Measurements from ENCODE around the gene PIAS3. TPM values are rescaled to one million over a fixed set of nuclear protein-coding genes. Genes with fewer than 3 reads are reported as not detected.
"Not testable (repeated sequence)": the region's sequence is repeated elsewhere in the genome, so short reads cannot be mapped to it uniquely, and the experiment has no call there.

Gene PIAS3
- total and polyA plus RNA-seq, 4 experiments from 2014 or later = 8.8 to 33.6 (median 24.1) TPM

DNA sequence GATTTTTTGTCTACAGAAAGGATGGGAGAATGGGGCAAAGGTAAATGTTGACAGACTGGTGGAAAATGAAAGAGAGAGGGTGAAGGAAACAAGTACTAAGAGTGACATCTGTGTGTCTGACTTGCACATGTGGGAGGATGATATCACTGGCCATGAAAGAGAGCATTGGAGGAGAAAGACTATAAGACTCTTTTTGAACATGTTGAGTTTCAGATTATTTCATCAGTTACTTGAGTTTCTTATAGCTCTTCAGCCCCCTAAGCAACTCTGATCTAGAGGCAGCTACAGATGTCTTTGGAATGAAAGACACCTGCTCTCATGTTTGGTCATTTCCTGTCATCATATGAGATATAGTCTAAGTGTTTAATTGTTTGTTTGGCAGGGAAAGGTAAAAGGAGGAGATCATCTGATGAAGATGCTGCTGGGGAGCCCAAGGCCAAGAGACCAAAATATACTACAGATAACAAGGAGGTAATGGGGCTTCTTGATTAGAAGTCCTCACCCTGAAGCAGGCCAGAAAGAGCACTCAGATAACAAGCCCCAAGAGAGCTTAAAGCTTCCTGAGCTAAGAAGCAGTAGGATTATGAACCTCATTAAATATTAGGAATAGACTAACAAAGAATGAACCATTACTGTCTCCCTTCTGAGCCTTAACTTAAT is 30.4 kb downstream of the PIAS3 start:
- H3K36me3 ChIP-seq (ENCODE audit: insufficient read depth, low read length) = peaks cover 62% of the 10 kb centered on the region
- H3K4me3 ChIP-seq (ENCODE audit: low read length in 2 of 2) = no peak overlapping the region
- CTCF ChIA-PET (ENCODE audit: partially characterized antibody) = interaction anchor here (1.5 to 2.1 kb wide), 2 partner anchors 17 to 21 kb away, joined by 3 to 13 read pairs; partner anchors contain the start of gene NUDT17
- H3K27me3 Mint-ChIP-seq = no peaks in the 10 kb centered on the region
- H3K9me3 Mint-ChIP-seq = no peaks in the 10 kb centered on the region
- no peak for DNase-seq
- intact Hi-C loops (cut with micrococcal nuclease) = no loop called here
- no peak overlapping the region for H3K27ac ChIP-seq (ENCODE audit: low read depth, low read length)
- H3K36me3 Mint-ChIP-seq = peaks cover 61 to 80% of the 10 kb centered on the region in 2 donors
- H3K4me3 Mint-ChIP-seq = peak overlapping the region in 1 of 8 donors; percentile 15
- POLR2A ChIA-PET (ENCODE audit: partially characterized antibody) = interaction anchor here (1.4 to 5.7 kb wide), 2 partner anchors 12 to 30 kb away, joined by 3 to 58 read pairs; partner anchors contain the start of gene PIAS3
- no peaks in the 10 kb centered on the region for H3K9me3 ChIP-seq (ENCODE audit: control insufficient read depth in 1 of 2, low read length in 2 of 2)
- H3K27ac Mint-ChIP-seq = peak overlapping the region in 3 of 7 donors; percentile 22 to 60 (median 25)
- H3K4me1 ChIP-seq (ENCODE audit: insufficient read depth, low read length) = peaks cover 23% of the 10 kb centered on the region
- H3K4me1 Mint-ChIP-seq = peaks cover 17 to 34% (median 23%) of the 10 kb centered on the region in 4 donors
- H3K27me3 ChIP-seq (ENCODE audit: insufficient read depth, low read length) = no peaks in the 10 kb centered on the region

DNA sequence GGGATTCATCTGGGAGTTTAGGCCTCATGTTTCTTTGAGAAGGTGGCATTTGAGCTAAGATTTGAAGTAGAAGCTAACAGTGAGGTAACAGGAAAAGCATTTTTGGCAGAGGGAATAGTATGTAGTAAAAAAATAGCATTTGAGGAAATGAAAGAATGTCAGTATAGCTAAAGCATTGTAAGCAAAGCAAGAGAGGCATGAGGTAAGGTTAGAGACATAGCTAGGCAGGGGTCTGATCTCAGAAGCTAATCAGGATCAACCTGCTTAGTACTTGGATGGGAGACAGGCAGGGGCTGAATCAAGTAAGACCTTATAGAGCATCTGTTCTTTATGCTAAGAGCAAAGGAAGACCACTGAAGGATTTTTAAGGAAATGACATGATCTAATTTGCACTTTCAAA is 30.9 kb downstream of the PIAS3 start:
- no peak overlapping the region for H3K27ac ChIP-seq (ENCODE audit: low read depth, low read length)
- H3K9me3 ChIP-seq (ENCODE audit: control insufficient read depth in 1 of 2, low read length in 2 of 2) = no peaks in the 10 kb centered on the region
- H3K36me3 ChIP-seq (ENCODE audit: insufficient read depth, low read length) = peaks cover 57% of the 10 kb centered on the region
- Mint-ChIP-seq H3K4me3 (no peak overlapping the region), H3K4me1 (peaks cover 17 to 34% (median 23%) of the 10 kb centered on the region in 4 donors), H3K27ac (peak overlapping the region in 3 of 7 donors; percentile 22 to 60 (median 25)), H3K27me3 (no peaks in the 10 kb centered on the region), H3K36me3 (peaks cover 56 to 75% of the 10 kb centered on the region in 2 donors), H3K9me3 (no peaks in the 10 kb centered on the region)
- H3K27me3 ChIP-seq (ENCODE audit: insufficient read depth, low read length) = no peaks in the 10 kb centered on the region
- POLR2A ChIA-PET (ENCODE audit: partially characterized antibody) = interaction anchor here (0.7 to 5.7 kb wide), 3 partner anchors 13 to 99 kb away, joined by 3 to 58 read pairs (median 3); partner anchors contain the start of genes PIAS3 and RBM8A
- CTCF ChIA-PET (ENCODE audit: partially characterized antibody) = interaction anchor here (0.8 to 2.1 kb wide), 3 partner anchors 9 to 21 kb away, joined by 3 to 13 read pairs (median 3); partner anchors contain the start of gene NUDT17
- H3K4me3 ChIP-seq (ENCODE audit: low read length in 2 of 2) = no peak overlapping the region
- H3K4me1 ChIP-seq (ENCODE audit: insufficient read depth, low read length) = peaks cover 23% of the 10 kb centered on the region
- intact Hi-C loops (cut with micrococcal nuclease) = no loop called here
- DNase-seq = no peak

GRCh38 chr1:145826030-145826429 is 32.9 kb downstream of the PIAS3 start:
- peaks cover 44 to 59% of the 10 kb centered on the region in 2 donors for H3K36me3 Mint-ChIP-seq
- peaks cover 43% of the 10 kb centered on the region for H3K36me3 ChIP-seq (ENCODE audit: insufficient read depth, low read length)
- H3K4me3 Mint-ChIP-seq = peak overlapping the region; percentile 57 to 84 (median 65)
- intact Hi-C loops (cut with micrococcal nuclease) = no loop called here
- peaks cover 23% of the 10 kb centered on the region for H3K4me1 ChIP-seq (ENCODE audit: insufficient read depth, low read length)
- H3K4me1 Mint-ChIP-seq = peaks cover 17 to 34% (median 24%) of the 10 kb centered on the region in 4 donors
- no peak overlapping the region for H3K27ac ChIP-seq (ENCODE audit: low read depth, low read length)
- H3K27me3 Mint-ChIP-seq = no peaks in the 10 kb centered on the region
- H3K9me3 Mint-ChIP-seq = no peaks in the 10 kb centered on the region
- H3K27ac Mint-ChIP-seq = peak overlapping the region in 4 of 7 donors; percentile 25 to 82 (median 58)
- no peak overlapping the region for H3K4me3 ChIP-seq (ENCODE audit: low read length in 2 of 2)
- no peaks in the 10 kb centered on the region for H3K27me3 ChIP-seq (ENCODE audit: insufficient read depth, low read length)
- H3K9me3 ChIP-seq (ENCODE audit: control insufficient read depth in 1 of 2, low read length in 2 of 2) = no peaks in the 10 kb centered on the region
- DNase-seq = no peak
- POLR2A ChIA-PET (ENCODE audit: partially characterized antibody) = interaction anchor here (0.6 to 5.7 kb wide), 6 partner anchors 9 to 154 kb away, joined by 3 to 58 read pairs (median 9); partner anchors contain the start of genes NUDT17 and PIAS3
- CTCF ChIA-PET (ENCODE audit: partially characterized antibody) = interaction anchor here (1.0 to 3.7 kb wide), 2 partner anchors 20 to 105 kb away, joined by 4 to 31 read pairs; partner anchors contain the start of gene NUDT17

GRCh38 chr1:145824499-145824842 is 34.4 kb downstream of the PIAS3 start:
- POLR2A ChIA-PET (ENCODE audit: partially characterized antibody) = interaction anchor here (0.8 to 5.7 kb wide), 13 partner anchors 14 to 215 kb away, joined by 3 to 58 read pairs (median 9); partner anchors contain the start of genes ANKRD34A, LIX1L, NUDT17 and PIAS3
- CTCF ChIA-PET (ENCODE audit: partially characterized antibody) = interaction anchor here (1.0 to 3.7 kb wide), 3 partner anchors 21 to 194 kb away, joined by 3 to 31 read pairs (median 4); partner anchors contain the start of gene NUDT17

DNA sequence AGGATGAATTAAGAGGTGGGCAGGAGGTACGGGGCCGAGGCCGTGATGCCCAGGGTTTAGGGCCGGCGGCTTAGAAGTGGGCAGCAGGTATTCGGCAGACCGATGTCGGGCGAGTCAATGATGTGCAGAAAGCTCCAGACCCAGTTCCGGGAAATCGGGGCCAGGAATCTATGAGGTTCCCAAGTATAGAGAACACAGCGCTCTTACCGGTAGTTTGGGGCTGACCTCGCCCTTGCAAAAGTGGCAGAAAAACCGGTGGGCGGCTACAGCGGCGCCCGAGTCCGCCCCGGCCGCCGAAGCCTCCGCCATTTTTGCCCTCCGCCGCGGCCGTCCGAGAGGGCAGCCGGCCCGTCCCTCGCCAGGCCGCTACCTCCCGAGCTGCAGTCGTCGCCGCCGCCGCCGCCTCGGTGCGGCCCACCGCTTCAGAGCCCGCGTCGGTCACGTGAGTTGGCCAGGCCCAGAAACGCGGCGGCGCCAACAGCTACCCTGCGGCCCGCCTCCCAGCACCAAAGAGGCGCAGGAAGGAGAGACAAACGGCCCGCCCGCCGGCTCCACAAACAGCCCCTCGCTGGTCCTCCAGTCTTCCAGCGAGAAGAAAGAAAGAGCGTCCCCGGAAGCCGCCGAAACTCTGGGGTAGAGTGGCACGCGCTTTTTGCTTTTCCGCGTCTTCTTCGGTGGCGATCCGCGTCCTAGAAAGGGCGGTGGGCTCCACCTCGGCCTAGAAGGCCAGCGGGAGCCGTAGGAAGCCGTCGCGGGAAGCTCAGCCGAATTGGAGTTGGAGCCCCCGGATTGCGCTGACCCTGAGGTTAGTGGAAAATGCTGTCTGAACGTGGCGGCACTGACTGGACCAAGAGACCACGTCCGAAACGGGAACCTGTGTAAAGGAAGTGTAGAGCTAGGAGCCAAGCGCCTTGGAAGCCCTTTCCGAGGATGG is 35.0 kb downstream of the PIAS3 start, which contains the start of the genes POLR3C and RNF115:
POLR3C (plus strand) TSS at position 636 of the 934 bp plus-strand sequence. CDS start 1,577 bp downstream, outside the sequence.
RNF115 (minus strand) TSS at position 531 of the 934 bp plus-strand sequence; CDS start at position 309, 222 bp downstream.
- Mint-ChIP-seq H3K4me3 (peak within 1 kb of the TSS; percentile 97 to 99 (median 98)), H3K36me3 (peaks cover 29 to 39% of the 10 kb centered on the region in 2 donors), H3K9me3 (no peaks in the 10 kb centered on the region), H3K27ac (peak within 1 kb of the TSS; percentile 90 to 99 (median 97)), H3K4me1 (peaks cover 17 to 35% (median 24%) of the 10 kb centered on the region in 4 donors), H3K27me3 (no peaks in the 10 kb centered on the region)
- POLR2A ChIA-PET (ENCODE audit: partially characterized antibody) = interaction anchor here (0.8 to 5.7 kb wide), 14 partner anchors 15 to 215 kb away, joined by 3 to 58 read pairs (median 8); partner anchors contain the start of genes ANKRD34A, LIX1L, NUDT17 and PEX11B
- Histone ChIP-seq H3K4me1 (ENCODE audit: insufficient read depth, low read length) (peaks cover 23% of the 10 kb centered on the region), H3K9me3 (ENCODE audit: control insufficient read depth in 1 of 2, low read length in 2 of 2) (no peaks in the 10 kb centered on the region), H3K4me3 (ENCODE audit: low read length in 2 of 2) (peak within 1 kb of the TSS; percentile 93 to 100), H3K27me3 (ENCODE audit: insufficient read depth, low read length) (no peaks in the 10 kb centered on the region), H3K36me3 (ENCODE audit: insufficient read depth, low read length) (peaks cover 24% of the 10 kb centered on the region), H3K27ac (ENCODE audit: low read depth, low read length) (peak within 1 kb of the TSS; percentile 78)
- peak; percentile 84 to 92 (median 86) for DNase-seq
- CTCF ChIA-PET (ENCODE audit: partially characterized antibody) = interaction anchor here (1.0 to 3.7 kb wide), 3 partner anchors 22 to 195 kb away, joined by 3 to 31 read pairs (median 4); partner anchors contain the start of gene NUDT17
- intact Hi-C loops (cut with micrococcal nuclease) = loop anchor here (1.0 to 2.0 kb wide), 2 partner anchors 21 to 35 kb away; partner anchors contain the start of genes NUDT17 and PIAS3

More at GRCh38 chr1:145824499-145824842, 34.4 kb downstream of the PIAS3 start:
- Mint-ChIP-seq H3K9me3 (no peaks in the 10 kb centered on the region), H3K4me1 (peaks cover 17 to 36% (median 24%) of the 10 kb centered on the region in 4 donors), H3K27me3 (no peaks in the 10 kb centered on the region), H3K36me3 (peaks cover 35 to 45% of the 10 kb centered on the region in 2 donors), H3K27ac (peak overlapping the region; percentile 90 to 99 (median 97)), H3K4me3 (peak overlapping the region; percentile 97 to 99 (median 98))
- Histone ChIP-seq H3K9me3 (ENCODE audit: control insufficient read depth in 1 of 2, low read length in 2 of 2) (no peaks in the 10 kb centered on the region), H3K36me3 (ENCODE audit: insufficient read depth, low read length) (peaks cover 30% of the 10 kb centered on the region), H3K4me3 (ENCODE audit: low read length in 2 of 2) (peak overlapping the region; percentile 93 to 100), H3K27me3 (ENCODE audit: insufficient read depth, low read length) (no peaks in the 10 kb centered on the region), H3K4me1 (ENCODE audit: insufficient read depth, low read length) (peaks cover 23% of the 10 kb centered on the region), H3K27ac (ENCODE audit: low read depth, low read length) (peak overlapping the region; percentile 78)
- DNase-seq = no peak
- intact Hi-C loops (cut with micrococcal nuclease) = loop anchor here (1.0 to 2.0 kb wide), 2 partner anchors 20 to 35 kb away; partner anchors contain the start of genes NUDT17 and PIAS3

DNA sequence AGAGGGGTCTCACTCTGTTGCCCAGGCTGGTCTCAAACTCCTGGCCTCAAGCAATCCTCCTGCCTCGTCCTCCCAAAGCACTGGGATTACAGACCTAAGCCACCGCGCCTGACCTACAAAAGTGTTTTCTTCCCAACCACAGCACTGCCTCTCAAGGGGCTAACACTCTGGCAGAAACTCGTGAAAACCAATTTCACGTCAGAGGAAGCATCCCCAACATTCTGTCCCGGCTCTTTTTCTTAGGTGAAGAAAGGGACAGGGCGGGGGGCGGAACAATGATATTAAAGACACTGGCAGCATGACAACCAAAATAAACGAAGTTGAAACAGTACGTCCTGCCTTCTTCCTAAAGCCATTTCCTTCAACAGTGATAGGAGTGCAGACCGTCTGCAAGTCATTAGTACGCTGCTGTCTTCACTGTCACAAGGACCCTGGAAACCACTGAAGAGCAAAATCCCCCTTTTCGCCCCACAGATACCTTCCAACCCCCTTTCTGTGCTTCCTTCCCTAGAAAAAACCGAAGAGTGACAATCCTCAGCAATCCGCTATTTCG is 36.0 kb downstream of the PIAS3 start:
- H3K9me3 ChIP-seq (ENCODE audit: control insufficient read depth in 1 of 2, low read length in 2 of 2); H3K27me3 Mint-ChIP-seq; H3K4me3 ChIP-seq (ENCODE audit: low read length in 2 of 2); intact Hi-C loops (cut with micrococcal nuclease); H3K9me3 Mint-ChIP-seq; H3K27ac ChIP-seq (ENCODE audit: low read depth, low read length); DNase-seq; CTCF ChIA-PET (ENCODE audit: partially characterized antibody); H3K27me3 ChIP-seq (ENCODE audit: insufficient read depth, low read length): not testable (repeated sequence)
- H3K4me1 Mint-ChIP-seq = peaks cover 13 to 35% (median 22%) of the 10 kb centered on the region in 4 donors
- H3K27ac Mint-ChIP-seq = peak overlapping the region in 1 of 7 donors; percentile 42
- peaks cover 19 to 29% of the 10 kb centered on the region in 2 donors for H3K36me3 Mint-ChIP-seq
- H3K4me3 Mint-ChIP-seq = peak overlapping the region in 4 of 8 donors; percentile 17 to 46 (median 30)
- Histone ChIP-seq H3K4me1 (ENCODE audit: insufficient read depth, low read length) (peaks cover 23% of the 10 kb centered on the region), H3K36me3 (ENCODE audit: insufficient read depth, low read length) (peaks cover 14% of the 10 kb centered on the region)
- POLR2A ChIA-PET (ENCODE audit: partially characterized antibody) = interaction anchor here (1.7 to 2.6 kb wide), 3 partner anchors 16 to 104 kb away, joined by 6 to 15 read pairs (median 9); partner anchors contain the start of gene RBM8A

Data from CD4-positive, alpha-beta memory T cell (primary cell).